K562 (cell line): ENCODE data around the gene NVL. TPM values are rescaled to one million over a fixed set of nuclear protein-coding genes. Genes with fewer than 3 reads are reported as not detected.

ENCODE experiments used
- BCL6 ChIP-seq: fragments of 250-450 bp; sonication (Bioruptor Pico); IDR thresholded peaks from 2 replicates; pipeline ENCODE4 v1.4.0; 2020
- BHLHE40 ChIP-seq: IDR thresholded peaks from 2 replicates; pipeline ENCODE4 v1.6.1; 2011; ENCODE audit warnings: low read length, improper control_type of control experiment
- CTBP1 ChIP-seq: fragments of 450-650 bp; IDR thresholded peaks from 2 replicates; pipeline ENCODE4 v1.6.1; 2016; ENCODE audit warnings: borderline replicate concordance
- DIDO1 ChIP-seq: fragments of 450-650 bp; IDR thresholded peaks from 2 replicates; pipeline ENCODE4 v1.6.1; 2016; ENCODE audit warnings: low read depth, missing biosample characterization, missing genetic modification characterization
- ELF2 ChIP-seq: fragments of 250-450 bp; sonication (Bioruptor Pico); IDR thresholded peaks from 2 replicates; pipeline ENCODE4 v1.5.0; 2021; ENCODE audit warnings: mild to moderate bottlenecking
- LEF1 ChIP-seq: fragments of 450-650 bp; IDR thresholded peaks from 2 replicates; pipeline ENCODE4 v1.6.1; 2016; ENCODE audit warnings: mild to moderate bottlenecking
- OTX1 ChIP-seq: fragments of 450-650 bp; formaldehyde crosslinking; IDR thresholded peaks from 2 replicates; pipeline ENCODE4 v1.4.0; 2022; ENCODE audit warnings: mild to moderate bottlenecking
- POLR2B ChIP-seq: fragments of 450-650 bp; IDR thresholded peaks from 2 replicates; pipeline ENCODE4 v1.6.1; 2018; ENCODE audit warnings: low read depth; ENCODE audit not compliant: partially characterized antibody
- POU5F1 ChIP-seq: fragments of 150-350 bp; IDR thresholded peaks from 2 replicates; pipeline ENCODE4 v1.6.1; 2014; ENCODE audit warnings: borderline replicate concordance, low read length, low read depth, mild to moderate bottlenecking; ENCODE audit not compliant: partially characterized antibody
- RBFOX2 ChIP-seq: fragments of 200-400 bp; formaldehyde crosslinking; IDR thresholded peaks from 2 replicates; pipeline ENCODE4 v1.6.1; 2017; ENCODE audit warnings: low read depth, mild to moderate bottlenecking, low read length, moderate library complexity
- REST ChIP-seq, 2 experiments: fragments of 450-650 bp; formaldehyde crosslinking in 1 of 2; IDR thresholded peaks; 2 replicates each; pipeline versions ENCODE4 v1.4.0 to v1.6.1; 2014 to 2020; ENCODE audit warnings: mild to moderate bottlenecking in 2 of 2, borderline replicate concordance in 1 of 2, low read depth in 1 of 2
- SMAD2 ChIP-seq: fragments of 150-350 bp; IDR thresholded peaks from 2 replicates; pipeline ENCODE4 v1.6.1; 2014; ENCODE audit warnings: low read depth, mild to moderate bottlenecking, low read length
- SMARCE1 ChIP-seq: fragments of 450-650 bp; IDR thresholded peaks from 2 replicates; pipeline ENCODE4 v1.7.1; 2016; ENCODE audit warnings: mild to moderate bottlenecking
- THRAP3 ChIP-seq: fragments of 450-650 bp; IDR thresholded peaks from 2 replicates; pipeline ENCODE4 v1.6.1; 2016; ENCODE audit warnings: mild to moderate bottlenecking, inconsistent platforms, borderline replicate concordance
- ZBTB49 ChIP-seq: sonication (generic); formaldehyde crosslinking; IDR thresholded peaks from 2 replicates; pipeline ENCODE4 v1.8.0; 2022; ENCODE audit warnings: missing genetic modification reagents, mild to moderate bottlenecking, borderline replicate concordance
- ZFP1 ChIP-seq: fragments of 450-650 bp; formaldehyde crosslinking; IDR thresholded peaks from 2 replicates; pipeline ENCODE4 v1.4.0; 2020; ENCODE audit warnings: mild to moderate bottlenecking, mixed read lengths
- ZNF174 ChIP-seq: fragments of 250-450 bp; sonication (Bioruptor Pico); IDR thresholded peaks from 2 replicates; pipeline ENCODE4 v1.4.0; 2020; ENCODE audit warnings: mild to moderate bottlenecking
- ZNF212 ChIP-seq: fragments of 450-650 bp; formaldehyde crosslinking; IDR thresholded peaks from 2 replicates; pipeline ENCODE4 v1.4.0; 2020; ENCODE audit warnings: mild to moderate bottlenecking
- polyA plus RNA-seq, 8 experiments: library from polyadenylated mRNA; depleted of rRNA in 4 of 8; stranded (reverse) in 5 of 8; unstranded in 3 of 8; fragments of >200 nt; fragmentation: Nextera tagmentation in 2 of 8; fragmentation: Illumina TruSeq in 1 of 8; extraction: Ambion mirVana in 2 of 8; extraction: Trizol in 1 of 8; gene quantifications; 2 replicates each; pipeline versions ENCODE4 v1.2.1 to v1.2.3, GENCODE V29; 2011 to 2014; ENCODE audit warnings: inconsistent platforms in 1 of 8, missing spikeins in 1 of 8
- total RNA-seq, 7 experiments: library from RNA; depleted of rRNA in 6 of 7; stranded (reverse); fragments of >200 nt in 6 of 7; fragmentation: Illumina TruSeq in 2 of 7; extraction: Trizol in 2 of 7; gene quantifications; 2 replicates each; pipeline versions ENCODE4 v1.2.1 to v1.2.3, GENCODE V29; 2011 to 2021; ENCODE audit warnings: low replicate concordance in 1 of 7

Gene NVL
- total and polyA plus RNA-seq, 9 of the 15 experiments (the other 6 are each of a cell fraction or from before 2014, with no cell fraction given): 32.5 to 86.6 (median 62.9) TPM

- TF ChIP-seq OTX1 (CRISPR knock-in tag) (peak; percentile 65; the same call in 1 of the 2 replicates), THRAP3 (no peak), ZBTB49 (CRISPR knock-in tag) (no peak), REST (IDR thresholded peaks at IDR 0.05; ENCODE audit: borderline replicate concordance) (no peak), REST (CRISPR knock-in tag; IDR thresholded peaks at IDR 0.05; ENCODE audit: low read depth) (peak; percentile 76; the same call in 1 of the 2 replicates), POLR2B (peak; percentile 55), CTBP1 (peak; percentile 81), SMAD2 (no peak), LEF1 (peak; percentile 30; the same call in 1 of the 2 replicates), ZFP1 (peak; percentile 72), ZNF212 (CRISPR knock-in tag) (0 out of 2 replicates have a peak, but pooled peaks have one; percentile 16), BHLHE40 (peak; percentile 59; the same call in 1 of the 2 replicates), SMARCE1 (0 out of 2 replicates have a peak, but pooled peaks have one; percentile 9), POU5F1 (no peak), ZNF174 (CRISPR knock-in tag) (peak; percentile 88; the same call in 1 of the 2 replicates), ELF2 (0 out of 2 replicates have a peak, but pooled peaks have one; percentile 60), DIDO1 (tag) (peak; percentile 97), RBFOX2 (peak; percentile 87), BCL6 (CRISPR knock-in tag) (no peak)
Observed at GRCh38 chr1:224329842-224330753, at the start of gene NVL (continued).
